ENCODE data around the gene APMAP.

APMAP gene

GRCh38 chr20:25024171-25024570, 31.6 kb upstream of the APMAP start:
- DNase-seq (ENCODE audit: low read depth) = no peak

- no peak for DNase-seq (ENCODE audit: low read depth)
Observed at GRCh38 chr20:25023356-25023755, 30.8 kb upstream of the APMAP start.

- no peak for DNase-seq (ENCODE audit: low read depth)
Observed at GRCh38 chr20:25022680-25023079, 30.1 kb upstream of the APMAP start.

- no peak for DNase-seq (ENCODE audit: low read depth)
Observed at GRCh38 chr20:25021336-25021735, 28.8 kb upstream of the APMAP start.

- DNase-seq (ENCODE audit: low read depth) = no peak
Observed at GRCh38 chr20:25020901-25021301, 28.4 kb upstream of the APMAP start.

DNA sequence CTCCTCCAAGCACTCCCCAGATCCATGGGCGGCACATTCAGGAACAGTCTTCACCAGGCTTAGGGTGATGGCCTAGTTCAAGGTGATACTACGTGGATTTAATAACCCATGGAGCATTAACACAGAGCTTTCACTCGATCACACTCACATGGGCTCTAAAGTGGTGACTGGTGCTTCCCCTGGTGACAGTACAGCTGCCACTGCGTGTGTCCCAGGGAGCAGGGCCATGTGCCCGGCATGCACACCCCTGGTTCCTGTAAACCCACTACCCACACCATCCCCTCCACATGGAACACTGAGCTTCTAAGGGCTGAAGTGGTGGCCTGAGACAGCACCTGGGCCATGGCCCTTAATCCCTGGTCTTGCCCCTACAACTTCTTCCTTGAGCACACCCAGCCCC, 27.8 kb upstream of the APMAP start:
- no peak for DNase-seq (ENCODE audit: low read depth)

DNA sequence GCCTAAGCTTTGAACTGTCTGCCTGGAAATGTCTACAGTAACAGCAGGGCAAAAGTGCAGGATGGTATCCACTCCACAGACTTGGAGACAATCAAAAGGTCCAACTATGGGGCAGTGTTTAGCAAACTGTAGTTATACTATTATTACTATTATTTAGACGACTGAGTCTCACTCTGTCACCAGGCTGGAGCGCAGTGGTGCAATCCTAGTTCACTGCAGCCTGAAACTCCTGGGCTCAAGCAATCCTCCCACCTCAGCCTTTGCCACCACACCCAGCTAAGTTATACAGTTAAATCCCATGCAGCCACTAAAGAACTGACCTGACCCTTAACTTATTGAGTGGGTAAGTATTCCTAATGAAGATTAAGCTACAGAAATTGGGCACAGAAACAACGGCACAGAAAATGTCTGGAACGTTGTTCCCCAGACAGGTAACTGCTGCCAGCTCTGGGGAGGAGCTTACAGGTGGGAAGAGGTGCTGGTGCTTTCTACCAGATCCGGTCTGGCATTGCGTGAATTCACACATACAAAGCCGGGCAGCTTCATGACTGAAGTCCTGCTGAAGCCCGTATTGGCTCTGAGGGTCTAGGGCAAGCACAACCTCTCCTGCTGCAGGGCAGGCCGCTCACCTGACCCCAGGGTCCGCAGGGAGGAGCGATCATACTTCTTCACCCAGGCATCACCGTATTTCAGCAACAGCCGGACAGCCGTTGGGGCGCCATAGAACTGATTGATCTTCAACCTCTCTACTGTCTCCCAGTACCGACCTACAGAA, 27.0 kb upstream of the APMAP start:
- no peak for DNase-seq (ENCODE audit: low read depth)

GRCh38 chr20:25018841-25019240, 26.3 kb upstream of the APMAP start:
- no peak for DNase-seq (ENCODE audit: low read depth)

GRCh38 chr20:25018425-25018824, 25.9 kb upstream of the APMAP start:
- no peak for DNase-seq (ENCODE audit: low read depth)

DNA sequence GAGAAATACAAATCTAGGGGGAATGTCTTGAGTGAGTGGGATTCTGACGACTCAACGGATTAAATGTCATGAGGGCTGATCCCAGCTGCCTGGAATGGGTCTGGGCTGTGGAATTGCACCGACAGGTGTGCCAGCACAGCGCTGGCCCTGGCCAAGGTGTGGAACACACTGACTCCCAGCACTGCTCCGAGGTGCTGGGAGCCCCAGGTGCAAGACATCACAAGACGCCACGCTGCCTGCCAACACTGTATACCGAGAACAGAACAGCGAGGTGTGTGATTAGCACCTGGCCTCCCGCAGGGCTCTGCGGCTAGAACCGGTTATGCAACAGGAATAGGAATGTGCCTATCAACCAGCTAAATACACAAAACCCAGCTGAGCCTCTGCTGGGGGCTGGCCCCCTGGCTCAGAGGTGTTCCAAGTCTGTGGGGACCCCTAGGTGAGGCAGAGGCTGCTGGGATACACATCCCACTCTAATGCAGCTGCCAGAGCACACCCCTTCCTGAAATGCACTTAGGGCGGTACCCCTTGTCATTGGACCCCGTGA, 24.8 kb upstream of the APMAP start:
- no peak for DNase-seq (ENCODE audit: low read depth)

DNA sequence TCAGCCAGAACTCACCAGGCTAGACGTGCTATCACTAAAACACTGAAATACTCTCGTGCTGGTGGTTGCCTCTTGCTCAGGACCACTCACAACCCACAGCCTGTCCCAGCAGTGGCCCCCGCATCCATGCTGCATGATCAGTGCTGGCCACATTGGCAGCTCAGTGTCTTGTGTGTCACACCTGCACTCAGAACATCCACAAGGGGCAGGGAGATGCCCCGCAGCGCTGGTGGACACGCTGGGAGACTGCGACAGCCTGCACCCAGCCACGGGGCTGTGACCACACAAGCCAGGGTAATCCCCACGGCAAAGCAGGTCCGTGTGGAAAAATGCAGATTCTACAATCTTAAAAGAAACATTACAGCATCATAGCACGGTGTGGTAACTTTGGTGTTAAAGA, 23.9 kb upstream of the APMAP start:
- DNase-seq (ENCODE audit: low read depth) = no peak

DNA sequence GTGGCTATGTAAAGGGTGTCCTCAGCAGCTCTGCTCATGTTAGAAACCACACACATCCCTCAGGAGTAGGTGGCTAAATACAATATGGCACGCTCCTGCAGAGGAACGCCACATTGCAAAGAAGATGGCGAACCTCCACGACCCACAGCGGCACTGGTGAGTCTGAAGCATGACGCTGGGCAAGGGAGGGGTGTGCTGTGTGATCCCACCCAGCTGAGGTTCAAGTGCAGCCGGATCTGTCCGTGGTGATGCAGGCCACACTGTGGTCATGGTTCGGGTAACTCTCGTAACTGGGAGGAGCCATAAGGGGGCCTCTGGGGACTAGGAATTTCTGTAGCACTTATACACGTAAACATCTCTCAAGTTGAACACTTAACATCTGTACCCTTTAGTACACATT, 23.4 kb upstream of the APMAP start:
- no peak for DNase-seq (ENCODE audit: low read depth)

GRCh38 chr20:25014816-25015215, 22.3 kb upstream of the APMAP start:
- DNase-seq (ENCODE audit: low read depth) = no peak

DNA sequence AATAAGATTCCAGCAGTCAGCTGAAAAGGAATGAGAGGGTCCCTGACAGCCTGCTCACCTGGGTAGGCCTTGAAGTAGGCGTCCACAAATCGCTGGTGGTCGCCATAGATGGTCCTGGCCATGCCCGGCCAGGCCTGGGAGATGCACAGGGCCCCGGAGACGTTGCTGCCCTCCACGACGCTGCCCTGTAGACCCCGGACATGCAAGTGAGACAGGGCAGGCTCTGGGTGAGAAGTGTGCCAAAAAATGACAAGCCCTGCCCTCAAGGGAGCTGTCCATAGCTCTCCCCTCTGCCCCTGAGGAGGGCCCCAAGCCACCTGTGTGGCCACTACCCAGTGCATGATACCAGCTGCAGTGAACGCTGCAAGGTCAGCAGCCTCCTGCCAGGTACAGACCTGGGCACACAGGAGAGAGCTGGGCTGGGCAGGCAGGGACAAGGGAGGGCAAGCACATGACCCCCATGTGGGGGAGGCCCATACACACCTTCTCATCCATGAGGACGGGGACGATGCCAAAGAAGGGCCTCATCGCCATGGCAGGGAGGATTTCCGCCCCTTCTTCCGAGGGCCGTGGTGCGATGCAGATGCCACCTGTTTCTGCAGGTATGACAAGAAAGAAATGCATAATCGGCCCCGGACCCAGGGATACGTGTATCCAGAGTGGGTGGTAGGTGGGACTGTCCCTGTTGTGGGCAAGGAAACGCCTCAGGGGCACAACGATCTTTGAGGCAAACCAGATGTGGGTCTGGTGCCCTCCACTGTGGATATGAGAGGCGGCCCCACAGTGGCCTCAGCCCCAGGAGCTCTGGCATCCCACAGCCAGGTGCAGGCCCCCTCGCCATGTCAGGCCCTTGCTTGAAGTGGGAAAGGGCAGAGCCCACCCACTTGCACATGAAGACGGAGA, 21.2 kb upstream of the APMAP start:
- DNase-seq (ENCODE audit: low read depth) = no peak

DNA sequence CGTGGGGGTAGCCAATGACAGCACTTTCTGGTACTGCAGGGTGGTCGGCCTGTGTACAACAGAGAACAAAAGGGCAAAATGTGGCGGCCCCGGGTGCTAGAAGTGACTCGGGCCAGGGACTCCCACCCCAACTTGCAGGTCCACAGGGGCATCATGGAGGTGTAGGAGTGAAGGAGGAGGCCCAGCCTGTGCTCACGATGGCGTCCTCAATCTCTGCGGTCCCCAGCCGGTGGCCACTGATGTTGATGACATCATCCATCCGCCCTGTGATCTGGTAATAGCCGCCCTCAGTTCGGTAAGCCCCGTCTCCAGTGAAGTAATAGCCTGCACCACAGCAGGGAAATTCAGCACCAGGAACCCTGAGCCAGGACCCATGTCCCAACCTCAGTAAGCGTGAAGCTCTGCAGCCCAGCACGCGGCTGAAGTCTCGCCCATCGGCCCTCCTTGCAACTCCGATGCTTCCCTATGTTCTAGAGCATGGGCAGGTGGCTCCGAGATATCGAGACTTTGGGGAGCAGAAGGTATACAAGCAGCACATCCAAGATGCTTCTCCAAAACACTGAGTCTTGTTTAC, 20.2 kb upstream of the APMAP start:
- DNase-seq (ENCODE audit: low read depth) = no peak

GRCh38 chr20:25011831-25012241, 19.3 kb upstream of the APMAP start:
- DNase-seq (ENCODE audit: low read depth) = no peak

DNA sequence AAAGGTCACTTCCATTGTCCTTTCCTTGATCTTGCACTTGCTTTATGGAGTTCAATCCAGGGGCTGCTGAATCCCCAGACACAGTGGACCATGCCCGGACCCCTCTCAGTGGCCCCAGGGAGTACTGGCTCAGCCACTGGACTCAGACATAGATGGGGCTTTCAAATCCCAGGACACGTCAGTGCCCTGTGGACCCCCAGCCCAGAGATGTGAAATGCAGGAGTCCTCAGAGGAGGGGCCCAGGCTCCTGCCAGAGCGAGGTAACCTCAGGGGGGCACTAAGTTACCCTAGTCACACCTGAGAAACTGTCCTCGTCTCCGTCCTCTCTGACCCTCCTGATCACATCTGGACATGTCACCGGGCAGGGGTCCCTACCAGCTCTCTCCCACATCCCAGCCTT, 18.7 kb upstream of the APMAP start:
- DNase-seq (ENCODE audit: low read depth) = no peak

DNA sequence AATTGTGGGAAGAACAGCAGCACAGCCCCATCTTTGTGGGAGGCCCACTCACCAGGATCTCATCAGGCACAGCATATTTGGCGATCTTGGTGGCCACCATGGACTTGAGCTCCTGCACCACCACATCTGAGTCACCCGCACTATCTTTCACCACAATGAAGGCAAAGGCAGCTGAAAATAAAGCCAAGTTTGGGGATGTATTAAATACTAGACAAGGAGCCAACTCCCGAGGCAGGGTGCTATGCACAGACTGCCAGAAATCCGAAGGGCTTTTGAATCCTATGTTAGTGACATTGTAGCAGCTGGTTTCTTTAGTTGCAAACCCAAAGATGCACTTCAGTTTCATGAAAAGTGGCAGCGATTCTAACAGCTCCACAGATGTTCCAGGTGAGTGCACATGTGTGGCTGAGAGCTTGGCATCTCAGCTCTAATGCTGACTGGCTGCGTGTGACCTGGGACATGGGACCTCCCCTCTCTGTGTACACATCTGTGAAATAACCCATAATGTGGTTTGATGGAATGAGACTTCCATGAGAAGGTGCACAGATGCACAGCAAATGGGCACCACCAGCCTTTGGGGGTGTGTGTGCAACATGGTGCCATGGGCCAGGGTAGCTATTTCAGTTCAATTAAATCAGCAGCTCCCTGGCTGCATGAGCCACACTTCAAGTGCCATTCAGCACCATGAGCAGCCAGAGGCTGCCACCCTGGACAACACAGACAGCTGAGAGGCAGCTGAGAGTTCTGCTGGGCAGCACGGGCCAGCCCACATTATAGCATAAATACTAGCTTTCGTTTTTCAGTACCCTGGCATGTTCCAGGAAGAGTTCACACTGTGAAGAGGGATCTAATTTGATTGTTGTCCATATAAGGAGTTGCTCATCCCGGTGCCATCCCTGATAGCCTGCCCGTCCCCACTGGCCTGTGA, 16.9 kb upstream of the APMAP start:
- no peak for DNase-seq (ENCODE audit: low read depth)

DNA sequence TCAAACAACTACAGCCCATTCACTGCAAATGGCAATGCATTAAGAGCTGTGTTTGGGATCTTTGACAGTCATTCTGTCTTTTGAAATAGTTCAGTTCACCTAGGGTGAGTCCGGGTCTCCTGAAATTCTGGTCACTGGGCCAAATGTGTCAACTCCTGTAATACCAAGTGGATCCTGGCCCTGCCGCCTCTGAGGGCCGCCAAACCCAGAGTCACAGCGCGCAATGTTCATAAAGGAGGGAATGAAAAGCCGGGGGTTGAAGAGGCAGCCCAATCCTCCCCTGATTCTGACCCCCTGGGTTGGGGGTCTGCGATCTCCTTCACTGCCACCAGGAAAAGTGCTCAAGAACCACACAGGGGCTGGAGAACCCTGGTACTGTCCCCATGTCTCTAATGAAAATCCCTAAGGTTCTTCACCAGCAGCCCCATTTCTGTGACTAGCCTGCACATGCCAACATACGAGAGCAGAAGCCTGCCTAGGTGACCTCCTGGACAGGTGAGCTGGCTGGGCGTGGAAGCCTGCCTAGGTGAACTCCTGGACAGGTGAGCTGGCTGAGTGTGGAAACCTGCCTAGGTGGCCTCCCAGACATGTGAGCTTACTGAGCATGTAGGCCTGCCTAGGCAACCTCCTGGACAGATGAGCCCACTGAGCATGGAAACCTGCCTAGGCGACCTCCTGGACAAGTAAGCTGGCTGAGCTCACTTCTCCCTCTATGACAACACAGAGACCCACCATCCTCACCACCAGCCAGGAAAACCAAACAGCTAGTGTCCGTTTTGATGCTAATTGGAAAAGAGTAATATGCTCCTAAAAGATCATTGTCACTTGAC, 16.1 kb upstream of the APMAP start:
- no peak for DNase-seq (ENCODE audit: low read depth)

DNA sequence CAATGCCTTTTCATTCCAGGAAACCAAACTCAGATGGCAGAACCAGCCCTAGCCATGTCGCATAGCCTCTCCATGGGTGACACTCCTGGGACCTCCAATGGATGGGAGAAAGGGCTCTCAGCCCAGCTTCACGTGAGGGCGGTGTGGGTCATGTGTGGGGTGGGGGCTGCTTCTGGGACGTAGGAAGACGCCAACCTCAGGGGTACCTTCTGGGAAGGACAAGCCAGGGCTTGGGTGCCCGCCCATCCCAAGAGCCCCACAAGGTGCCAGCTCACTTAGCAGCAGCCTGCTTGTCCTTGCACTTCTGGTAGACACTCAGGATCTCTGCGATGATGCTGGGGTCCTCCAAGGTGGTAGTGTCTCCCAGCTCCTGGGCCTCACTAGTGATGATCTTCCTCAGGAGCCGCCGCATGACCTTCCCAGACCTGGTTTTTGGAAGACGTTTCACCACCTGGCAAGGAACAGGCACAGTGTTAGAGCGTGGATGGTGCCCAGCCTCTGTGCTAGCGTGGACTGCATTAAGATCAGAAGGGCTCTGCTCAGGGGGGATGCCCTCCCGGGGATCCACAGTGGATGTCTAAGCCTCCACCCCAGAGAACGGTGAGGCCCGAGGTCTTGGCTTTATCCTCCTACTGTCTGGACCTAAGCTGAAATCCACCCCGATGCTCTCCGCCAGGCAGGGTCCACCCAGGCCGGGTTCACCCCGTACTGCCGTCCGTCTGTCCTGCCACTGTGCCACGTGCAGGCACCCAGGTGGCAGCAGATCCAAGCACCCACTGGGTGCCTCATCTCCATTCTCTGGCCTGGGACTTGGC, 15.1 kb upstream of the APMAP start:
- no peak for DNase-seq (ENCODE audit: low read depth)

Data from stimulated activated CD8-positive, alpha-beta memory T cell treated with anti-CD3 and anti-CD28 coated beads, Interleukin-7, amount 100 ng/mL, for 24 hours (primary cell).